Mesendoderm (in vitro differentiated cells): ENCODE results near the gene ARL17B.
"Not testable (repeated sequence)": the region's sequence is repeated elsewhere in the genome, so short reads cannot be mapped to it uniquely, and the experiment has no call there.

Experiments used
- DNase-seq: peaks from one replicate; pipeline ENCODE4 v3.0.0; 2013
- H2AK5ac ChIP-seq: 2 replicates; pipeline ENCODE4 v1.6.1; 2013; ENCODE audit warnings: low read length, inconsistent platforms
- H2BK120ac ChIP-seq: 2 replicates; pipeline ENCODE4 v1.6.1; 2013; ENCODE audit warnings: low read depth, mild to moderate bottlenecking, low read length, moderate library complexity, mixed read lengths
- H2BK15ac ChIP-seq: replicated peaks from 2 replicates; pipeline ENCODE4 v1.6.1; 2013; ENCODE audit warnings: low read depth, mild to moderate bottlenecking, moderate library complexity
- H2BK5ac ChIP-seq: 2 replicates; pipeline ENCODE4 v1.6.1; 2013; ENCODE audit warnings: low read length, inconsistent platforms
- H3K18ac ChIP-seq: 2 replicates; pipeline ENCODE4 v1.6.1; 2013; ENCODE audit warnings: mild to moderate bottlenecking, low read length, mixed read lengths
- H3K23ac ChIP-seq: one replicate; pipeline ENCODE4 v1.6.1; 2013; ENCODE audit warnings: low read length
- H3K27ac ChIP-seq: 2 replicates; pipeline ENCODE4 v1.5.1; 2013; ENCODE audit warnings: low read depth, mild to moderate bottlenecking, inconsistent platforms, low read length, moderate library complexity
- H3K27me3 ChIP-seq: 2 replicates; pipeline ENCODE4 v1.6.1; 2013; ENCODE audit warnings: low read length, control low read depth, mild to moderate bottlenecking, inconsistent platforms; ENCODE audit not compliant: insufficient read depth, poor library complexity
- H3K36me3 ChIP-seq: 2 replicates; pipeline ENCODE4 v1.6.1; 2013; ENCODE audit warnings: low read length, inconsistent platforms; ENCODE audit not compliant: control insufficient read depth, insufficient read depth
- H3K4ac ChIP-seq: one replicate; pipeline ENCODE4 v1.6.1; 2013; ENCODE audit warnings: low read depth, mild to moderate bottlenecking, low read length, moderate library complexity
- H3K4me1 ChIP-seq: 2 replicates; pipeline ENCODE4 v1.6.1; 2013; ENCODE audit warnings: low read depth, low read length, inconsistent platforms; ENCODE audit not compliant: control insufficient read depth
- H3K4me2 ChIP-seq: 2 replicates; pipeline ENCODE4 v1.6.1; 2013; ENCODE audit warnings: low read length
- H3K4me3 ChIP-seq: 2 replicates; pipeline ENCODE4 v1.5.1; 2013; ENCODE audit warnings: mild to moderate bottlenecking, low read length
- H3K56ac ChIP-seq: one replicate; pipeline ENCODE4 v1.6.1; 2013; ENCODE audit warnings: low read length
- H3K79me1 ChIP-seq: 2 replicates; pipeline ENCODE4 v1.6.1; 2013; ENCODE audit warnings: low read length, inconsistent platforms
- H3K79me2 ChIP-seq: 2 replicates; pipeline ENCODE4 v1.6.1; 2013; ENCODE audit warnings: mild to moderate bottlenecking, low read length; ENCODE audit not compliant: control insufficient read depth, insufficient read depth
- H3K9ac ChIP-seq: 2 replicates; pipeline ENCODE4 v1.6.1; 2013; ENCODE audit warnings: low read length, inconsistent platforms
- H4K5ac ChIP-seq: one replicate; pipeline ENCODE4 v1.6.1; 2013; ENCODE audit warnings: low read length
- H4K8ac ChIP-seq: one replicate; pipeline ENCODE4 v1.6.1; 2013; ENCODE audit warnings: low read depth, mild to moderate bottlenecking, control low read depth, low read length, moderate library complexity
- WGBS: extraction: QIAGEN DNeasy Blood & Tissue Kit; methylation state at CpG from one replicate; pipeline ENCODE4 v1.1.7; 2013; ENCODE audit warnings: low lambda C conversion rate, missing lambda C conversion rate; ENCODE audit not compliant: insufficient coverage; ENCODE audit errors: extremely low coverage; 5-methylcytosine and 5-hydroxymethylcytosine counted together

The ARL17B gene

GRCh38 chr17:46276728-46277479 is 84.7 kb downstream of the ARL17B start:
- not testable (repeated sequence) for H3K18ac ChIP-seq, H4K5ac ChIP-seq, H3K79me2 ChIP-seq, H3K27me3 ChIP-seq, H3K56ac ChIP-seq, H3K4ac ChIP-seq, H3K36me3 ChIP-seq, H2BK5ac ChIP-seq, H2BK15ac ChIP-seq, DNase-seq, H3K9ac ChIP-seq, H2BK120ac ChIP-seq, H3K4me1 ChIP-seq, H3K27ac ChIP-seq, H3K4me3 ChIP-seq, H3K79me1 ChIP-seq, H3K23ac ChIP-seq, H4K8ac ChIP-seq, H2AK5ac ChIP-seq, H3K4me2 ChIP-seq
- WGBS: no CpG with 5 or more reads among the region's 3 CpGs

DNA sequence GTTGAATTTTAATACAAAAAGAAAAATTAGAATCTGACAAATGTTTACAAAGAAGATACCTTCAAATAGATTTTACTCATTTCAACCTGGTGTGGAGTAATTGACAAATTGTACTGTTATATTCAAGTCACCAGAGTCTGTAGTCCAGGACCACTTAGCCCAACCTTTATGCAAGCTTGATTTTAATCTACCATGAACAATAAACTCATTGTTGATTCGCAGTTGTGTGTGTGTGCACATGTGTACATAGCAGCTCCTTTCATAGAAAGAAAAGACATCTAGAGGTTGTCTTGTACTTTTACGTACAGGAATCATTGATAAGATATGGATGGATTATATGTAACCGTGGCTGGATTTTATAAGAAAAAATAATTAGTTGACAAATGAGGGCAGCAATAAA is 87.3 kb downstream of the ARL17B start:
- Histone ChIP-seq H3K27ac (no peak overlapping the region), H2BK15ac (no peak overlapping the region), H3K4me1 (no peaks in the 10 kb centered on the region), H3K36me3 (no peaks in the 10 kb centered on the region), H3K4me3 (no peak overlapping the region), H3K27me3 (no peaks in the 10 kb centered on the region), H3K4ac (no peak overlapping the region), H3K56ac (no peak overlapping the region), H3K23ac (no peak overlapping the region), H2BK5ac (no peak overlapping the region), H4K8ac (no peak overlapping the region), H3K9ac (no peak overlapping the region), H3K18ac (no peak overlapping the region), H3K79me2 (peaks cover 2% of the 10 kb centered on the region), H2AK5ac (no peak overlapping the region), H4K5ac (no peak overlapping the region), H3K79me1 (peaks cover 2% of the 10 kb centered on the region), H2BK120ac (no peak overlapping the region), H3K4me2 (no peak overlapping the region)
- DNase-seq: no peak
- 100% methylated on average over 1 of the region's 3 CpGs for WGBS

- DNase-seq: no peak
- H2BK15ac ChIP-seq: no peak overlapping the region
Measured at GRCh38 chr17:46273541-46274236, 87.9 kb downstream of the ARL17B start.

GRCh38 chr17:46270032-46270431 is 91.5 kb downstream of the ARL17B start:
- no peak overlapping the region for H3K4me2 ChIP-seq
- H3K56ac ChIP-seq: no peak overlapping the region
- no peak overlapping the region for H3K9ac ChIP-seq
- no peaks in the 10 kb centered on the region for H3K36me3 ChIP-seq
- no peak overlapping the region for H2BK120ac ChIP-seq
- H3K79me1 ChIP-seq: no peaks in the 10 kb centered on the region
- no peak overlapping the region for H3K27ac ChIP-seq
- no peak overlapping the region for H2AK5ac ChIP-seq
- no peaks in the 10 kb centered on the region for H3K79me2 ChIP-seq
- no peak for DNase-seq
- no CpG with 5 or more reads among the region's 5 CpGs for WGBS
- no peak overlapping the region for H4K5ac ChIP-seq
- no peak overlapping the region for H3K4me3 ChIP-seq
- H3K23ac ChIP-seq: no peak overlapping the region
- H2BK5ac ChIP-seq: no peak overlapping the region
- H3K4ac ChIP-seq: no peak overlapping the region
- H3K27me3 ChIP-seq: peaks cover 9% of the 10 kb centered on the region
- H4K8ac ChIP-seq: no peak overlapping the region
- H3K4me1 ChIP-seq: no peaks in the 10 kb centered on the region
- no peak overlapping the region for H3K18ac ChIP-seq
- no peak overlapping the region for H2BK15ac ChIP-seq

More at GRCh38 chr17:46273541-46274236, 87.9 kb downstream of the ARL17B start:
- H3K56ac ChIP-seq: no peak overlapping the region
- no peak overlapping the region for H2AK5ac ChIP-seq
- no peak overlapping the region for H3K4ac ChIP-seq
- H3K9ac ChIP-seq: no peak overlapping the region
- H3K18ac ChIP-seq: no peak overlapping the region
- no peak overlapping the region for H3K27ac ChIP-seq
- H4K8ac ChIP-seq: no peak overlapping the region
- H3K27me3 ChIP-seq: no peaks in the 10 kb centered on the region
- no peak overlapping the region for H3K4me3 ChIP-seq
- no peaks in the 10 kb centered on the region for H3K4me1 ChIP-seq
- no CpG with 5 or more reads among the region's 6 CpGs for WGBS
- peaks cover 2% of the 10 kb centered on the region for H3K79me2 ChIP-seq
- H2BK5ac ChIP-seq: no peak overlapping the region
- H2BK120ac ChIP-seq: no peak overlapping the region
- H3K36me3 ChIP-seq: no peaks in the 10 kb centered on the region
- H3K4me2 ChIP-seq: no peak overlapping the region
- H3K79me1 ChIP-seq: peaks cover 2% of the 10 kb centered on the region
- H4K5ac ChIP-seq: no peak overlapping the region
- H3K23ac ChIP-seq: no peak overlapping the region

GRCh38 chr17:46266656-46267544 is 94.7 kb downstream of the ARL17B start:
- Histone ChIP-seq H3K4me2 (peak overlapping the region; percentile 86), H3K23ac (peak overlapping the region; percentile 67), H3K79me2 (no peaks in the 10 kb centered on the region), H3K4ac (no peak overlapping the region), H4K5ac (no peak overlapping the region), H3K36me3 (no peaks in the 10 kb centered on the region), H3K27ac (no peak overlapping the region), H3K9ac (peak overlapping the region; percentile 77), H3K4me1 (peaks cover 2% of the 10 kb centered on the region), H2BK15ac (no peak overlapping the region), H2BK5ac (no peak overlapping the region), H3K79me1 (no peaks in the 10 kb centered on the region), H3K4me3 (peak overlapping the region; percentile 52), H4K8ac (peak overlapping the region; percentile 58), H2AK5ac (no peak overlapping the region), H3K56ac (peak overlapping the region; percentile 90), H3K18ac (peak overlapping the region; percentile 61), H3K27me3 (peaks cover 9% of the 10 kb centered on the region), H2BK120ac (no peak overlapping the region)
- peak; percentile 90 for DNase-seq
- WGBS: no CpG with 5 or more reads among the region's 116 CpGs
